Measurements from ENCODE around the gene C19orf33. TPM values are rescaled to one million over a fixed set of nuclear protein-coding genes. Genes with fewer than 3 reads are reported as not detected.
A peak's percentile ranks its signal among the peaks of the same experiment; 100 is the strongest.

C19orf33 gene
- total RNA-seq, 1 donor from 2014 or later = not detected

DNA sequence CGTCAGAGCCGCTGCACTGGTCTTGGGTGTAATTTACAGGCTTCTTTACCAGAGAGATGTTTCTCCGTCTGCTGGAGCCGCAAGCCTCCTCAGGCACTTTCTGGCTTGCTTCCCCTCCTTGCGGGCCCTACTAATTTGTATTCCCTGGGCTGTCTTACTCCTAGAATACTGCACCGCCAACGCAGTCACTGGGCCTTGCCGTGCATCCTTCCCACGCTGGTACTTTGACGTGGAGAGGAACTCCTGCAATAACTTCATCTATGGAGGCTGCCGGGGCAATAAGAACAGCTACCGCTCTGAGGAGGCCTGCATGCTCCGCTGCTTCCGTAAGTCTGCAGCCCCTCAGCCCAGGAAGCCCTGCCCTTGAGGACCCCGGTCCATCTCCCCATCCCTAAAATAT, 14.1 kb upstream of the C19orf33 start:
- no peaks in the 10 kb centered on the region for H3K36me3 Mint-ChIP-seq (ENCODE audit: low read depth)

DNA sequence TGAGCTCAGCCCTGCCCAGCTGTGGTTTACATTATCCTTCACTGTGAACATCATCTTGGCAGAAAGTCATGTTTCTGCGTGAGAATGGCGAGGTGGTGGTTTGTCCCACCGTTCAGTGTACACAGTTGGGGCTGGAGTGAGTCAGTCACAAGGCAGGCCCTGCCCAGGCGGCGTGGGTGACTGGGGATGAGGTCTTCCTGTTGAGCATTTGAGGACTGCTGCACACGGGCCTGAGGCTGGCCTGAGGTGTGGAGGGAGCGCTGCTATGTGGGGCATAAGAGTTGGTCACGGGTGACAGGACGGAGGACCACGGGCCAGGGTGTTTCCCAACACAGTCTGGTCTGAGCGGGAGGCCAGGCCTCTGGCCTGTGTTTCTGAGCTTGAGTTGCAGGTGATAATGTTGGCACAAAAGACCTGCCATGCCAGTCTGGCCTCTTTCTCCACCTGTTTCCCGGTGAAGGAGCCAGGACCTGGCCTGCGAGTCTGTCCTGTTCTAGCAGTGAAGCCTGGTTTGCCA, 13.4 kb upstream of the C19orf33 start:
- no peaks in the 10 kb centered on the region for H3K36me3 Mint-ChIP-seq (ENCODE audit: low read depth)

More for the DNA sequence above, 14.1 kb upstream of the C19orf33 start:
- Mint-ChIP-seq H3K9me3 (no peaks in the 10 kb centered on the region), H3K27ac (ENCODE audit: unreplicated experiment) (no peak overlapping the region), H3K4me3 (no peak overlapping the region), H3K27me3 (ENCODE audit: low read depth) (no peaks in the 10 kb centered on the region), H3K4me1 (peaks cover 18% of the 10 kb centered on the region)
- no peak for DNase-seq (ENCODE audit: low read depth, low spot score)
- TF ChIP-seq, protein P1, sequence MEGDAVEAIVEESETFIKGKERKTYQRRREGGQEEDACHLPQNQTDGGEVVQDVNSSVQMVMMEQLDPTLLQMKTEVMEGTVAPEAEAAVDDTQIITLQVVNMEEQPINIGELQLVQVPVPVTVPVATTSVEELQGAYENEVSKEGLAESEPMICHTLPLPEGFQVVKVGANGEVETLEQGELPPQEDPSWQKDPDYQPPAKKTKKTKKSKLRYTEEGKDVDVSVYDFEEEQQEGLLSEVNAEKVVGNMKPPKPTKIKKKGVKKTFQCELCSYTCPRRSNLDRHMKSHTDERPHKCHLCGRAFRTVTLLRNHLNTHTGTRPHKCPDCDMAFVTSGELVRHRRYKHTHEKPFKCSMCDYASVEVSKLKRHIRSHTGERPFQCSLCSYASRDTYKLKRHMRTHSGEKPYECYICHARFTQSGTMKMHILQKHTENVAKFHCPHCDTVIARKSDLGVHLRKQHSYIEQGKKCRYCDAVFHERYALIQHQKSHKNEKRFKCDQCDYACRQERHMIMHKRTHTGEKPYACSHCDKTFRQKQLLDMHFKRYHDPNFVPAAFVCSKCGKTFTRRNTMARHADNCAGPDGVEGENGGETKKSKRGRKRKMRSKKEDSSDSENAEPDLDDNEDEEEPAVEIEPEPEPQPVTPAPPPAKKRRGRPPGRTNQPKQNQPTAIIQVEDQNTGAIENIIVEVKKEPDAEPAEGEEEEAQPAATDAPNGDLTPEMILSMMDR (conservative IDR thresholded peaks at IDR 0.05) = no peak

DNA sequence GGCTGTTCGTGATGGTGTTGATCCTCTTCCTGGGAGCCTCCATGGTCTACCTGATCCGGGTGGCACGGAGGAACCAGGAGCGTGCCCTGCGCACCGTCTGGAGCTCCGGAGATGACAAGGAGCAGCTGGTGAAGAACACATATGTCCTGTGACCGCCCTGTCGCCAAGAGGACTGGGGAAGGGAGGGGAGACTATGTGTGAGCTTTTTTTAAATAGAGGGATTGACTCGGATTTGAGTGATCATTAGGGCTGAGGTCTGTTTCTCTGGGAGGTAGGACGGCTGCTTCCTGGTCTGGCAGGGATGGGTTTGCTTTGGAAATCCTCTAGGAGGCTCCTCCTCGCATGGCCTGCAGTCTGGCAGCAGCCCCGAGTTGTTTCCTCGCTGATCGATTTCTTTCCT, 12.2 kb upstream of the C19orf33 start:
- Mint-ChIP-seq H3K27me3 (ENCODE audit: low read depth) (no peaks in the 10 kb centered on the region), H3K27ac (ENCODE audit: unreplicated experiment) (no peak overlapping the region), H3K4me3 (no peak overlapping the region), H3K4me1 (peaks cover 18% of the 10 kb centered on the region), H3K36me3 (ENCODE audit: low read depth) (no peaks in the 10 kb centered on the region), H3K9me3 (no peaks in the 10 kb centered on the region)
- TF ChIP-seq, protein P1 (conservative IDR thresholded peaks at IDR 0.05) = no peak
- DNase-seq (ENCODE audit: low read depth, low spot score) = no peak

More for the DNA sequence above, 13.4 kb upstream of the C19orf33 start:
- Mint-ChIP-seq H3K9me3 (no peaks in the 10 kb centered on the region), H3K27ac (ENCODE audit: unreplicated experiment) (peak overlapping the region; percentile 93), H3K27me3 (ENCODE audit: low read depth) (no peaks in the 10 kb centered on the region), H3K4me3 (no peak overlapping the region), H3K4me1 (peaks cover 18% of the 10 kb centered on the region)
- TF ChIP-seq, protein P1 (conservative IDR thresholded peaks at IDR 0.05) = no peak
- DNase-seq (ENCODE audit: low read depth, low spot score) = no peak

DNA sequence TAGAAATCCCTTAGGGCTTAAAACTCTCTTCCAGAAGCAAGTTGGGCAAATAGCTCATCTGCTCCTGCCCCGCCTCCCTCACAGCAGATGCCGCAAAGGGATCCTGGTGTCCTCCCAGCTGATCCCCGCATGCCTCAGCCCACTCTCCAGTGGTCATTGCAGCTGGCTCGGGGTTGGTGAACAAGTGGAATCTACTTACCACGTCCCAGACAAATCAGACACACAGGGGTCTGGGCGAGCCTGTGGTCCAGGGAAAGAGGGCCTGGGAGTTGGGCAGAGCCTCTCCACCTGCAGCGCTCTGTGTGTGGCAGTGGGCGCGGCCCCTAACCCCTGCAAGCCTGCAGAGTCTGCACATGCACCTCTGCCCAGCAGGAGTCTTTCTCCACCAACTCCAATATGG, 10.8 kb upstream of the C19orf33 start:
- no peak overlapping the region for H3K27ac Mint-ChIP-seq (ENCODE audit: unreplicated experiment)
- TF ChIP-seq, protein P1 (conservative IDR thresholded peaks at IDR 0.05) = no peak
- no peak for DNase-seq (ENCODE audit: low read depth, low spot score)

DNA sequence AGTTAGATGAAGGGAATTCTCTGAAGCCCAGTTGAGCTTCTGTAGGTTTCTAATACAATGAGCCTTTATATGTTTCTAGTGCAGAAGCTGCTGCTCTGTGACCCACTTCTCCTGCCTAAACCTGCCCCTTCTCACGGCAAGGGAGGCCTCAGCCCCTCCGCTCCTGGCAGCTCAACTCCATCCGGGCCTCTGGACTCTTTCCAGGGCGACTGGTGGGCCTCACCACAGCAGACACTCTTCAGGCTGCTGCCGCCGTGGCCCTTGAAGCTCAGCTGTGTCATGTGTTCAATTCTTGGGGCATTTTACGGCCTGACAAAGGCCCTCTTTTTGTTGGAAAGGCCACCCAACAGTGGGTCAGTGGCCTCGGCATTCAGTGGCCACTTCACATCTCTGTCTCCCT, 10.0 kb upstream of the C19orf33 start:
- Mint-ChIP-seq H3K27ac (ENCODE audit: unreplicated experiment) (peak overlapping the region; percentile 91), H3K27me3 (ENCODE audit: low read depth) (no peaks in the 10 kb centered on the region), H3K4me1 (peaks cover 8% of the 10 kb centered on the region), H3K36me3 (ENCODE audit: low read depth) (no peaks in the 10 kb centered on the region), H3K9me3 (no peaks in the 10 kb centered on the region), H3K4me3 (no peak overlapping the region)
- TF ChIP-seq, protein P1 (conservative IDR thresholded peaks at IDR 0.05) = no peak
- DNase-seq (ENCODE audit: low read depth, low spot score) = peak; percentile 17

More for the DNA sequence above, 10.8 kb upstream of the C19orf33 start:
- Mint-ChIP-seq H3K27me3 (ENCODE audit: low read depth) (no peaks in the 10 kb centered on the region), H3K9me3 (no peaks in the 10 kb centered on the region), H3K36me3 (ENCODE audit: low read depth) (no peaks in the 10 kb centered on the region), H3K4me3 (no peak overlapping the region), H3K4me1 (peaks cover 9% of the 10 kb centered on the region)

Measured in neural crest cell (in vitro differentiated cells).